ENCODE measurements around the gene LRG1.

The LRG1 gene

GRCh38 chr19:4524808-4525562 is 14.9 kb downstream of the LRG1 start:
- peak; percentile 39 to 75 (median 50) for DNase-seq

- DNase-seq, result no peak
Observed at GRCh38 chr19:4523306-4524110, 16.3 kb downstream of the LRG1 start.

GRCh38 chr19:4522291-4523002 is 17.4 kb downstream of the LRG1 start:
- DNase-seq, result no peak

GRCh38 chr19:4521888-4522242 is 18.0 kb downstream of the LRG1 start:
- no peak for DNase-seq

- DNase-seq, result no peak
Observed at GRCh38 chr19:4521170-4521887, 18.5 kb downstream of the LRG1 start.

GRCh38 chr19:4519521-4520277 is 20.1 kb downstream of the LRG1 start:
- DNase-seq, result no peak

GRCh38 chr19:4519172-4519496 is 20.7 kb downstream of the LRG1 start:
- DNase-seq, result no peak

GRCh38 chr19:4518345-4519171 is 21.3 kb downstream of the LRG1 start, which contains the start of gene PLIN4:
PLIN4 (minus strand) TSS chr19:4518486; CDS start chr19:4518272, 214 bp downstream.
- no peak for DNase-seq

- no peak for DNase-seq
Observed at GRCh38 chr19:4517451-4518057, 22.3 kb downstream of the LRG1 start.

- no peak for DNase-seq
Observed at GRCh38 chr19:4516939-4517300, 22.9 kb downstream of the LRG1 start.

GRCh38 chr19:4516199-4516938 is 23.5 kb downstream of the LRG1 start:
- no peak for DNase-seq

- DNase-seq, result no peak
Observed at GRCh38 chr19:4515732-4516131, 24.1 kb downstream of the LRG1 start.

GRCh38 chr19:4513248-4513647 is 26.6 kb downstream of the LRG1 start:
- DNase-seq, result no peak

GRCh38 chr19:4512070-4512469 is 27.8 kb downstream of the LRG1 start:
- no peak for DNase-seq

GRCh38 chr19:4511300-4512054 is 28.4 kb downstream of the LRG1 start:
- no peak for DNase-seq

- no peak for DNase-seq
Observed at GRCh38 chr19:4510435-4511255, 29.2 kb downstream of the LRG1 start.

- DNase-seq, result no peak
Observed at GRCh38 chr19:4508698-4509097, 31.1 kb downstream of the LRG1 start.

GRCh38 chr19:4507804-4508203 is 32.0 kb downstream of the LRG1 start:
- no peak for DNase-seq

- DNase-seq, result no peak
Observed at GRCh38 chr19:4507150-4507452, 32.7 kb downstream of the LRG1 start.

Data from activated CD4-positive, CD25-positive, alpha-beta regulatory T cell (primary cell).